Psoas muscle (tissue), 8 donors: Measurements from ENCODE around the gene PIEZO1. TPM values are rescaled to one million over a fixed set of nuclear protein-coding genes. Genes with fewer than 3 reads are reported as not detected.

Source experiments
- ATAC-seq, 4 donors: fragments of 200-7000 bp; cut with Tn5 transposase; one replicate each; pipeline ENCODE4 v1.9.1; 2020; ENCODE audit warnings: moderate library complexity in 3 of 4, mild to moderate bottlenecking in 2 of 4
- DNase-seq, 2 donors: peaks; one replicate each; pipeline ENCODE4 v3.0.0-alpha.2; 2020
- H3K27ac ChIP-seq: fragments of 200-600 bp; one replicate; pipeline ENCODE4 v1.8.0; 2022
- H3K27me3 ChIP-seq, 3 donors: fragments of 200-600 bp in 1 of 3; one replicate each; pipeline versions ENCODE4 v1.6.1 to v1.8.0; 2013 to 2022; ENCODE audit warnings: low read length in 2 of 3, mild to moderate bottlenecking in 2 of 3, moderate library complexity in 1 of 3; ENCODE audit not compliant: insufficient read depth in 3 of 3
- H3K36me3 ChIP-seq, 2 donors: fragments of 200-600 bp in 1 of 2; one replicate each; pipeline versions ENCODE4 v1.6.1 to v1.8.0; 2013 to 2022; ENCODE audit warnings: low read depth in 1 of 2, mild to moderate bottlenecking in 1 of 2, moderate library complexity in 1 of 2; ENCODE audit not compliant: insufficient read depth in 1 of 2
- H3K4me1 ChIP-seq: fragments of 200-600 bp; one replicate; pipeline ENCODE4 v1.8.0; 2022
- H3K4me3 ChIP-seq: fragments of 200-600 bp; one replicate; pipeline ENCODE4 v1.8.0; 2022; ENCODE audit warnings: mild to moderate bottlenecking
- H3K9me3 ChIP-seq: fragments of 200-600 bp; one replicate; pipeline ENCODE4 v1.8.0; 2022
- WGBS, 3 donors: extraction: QIAGEN DNeasy Blood & Tissue Kit; methylation state at CpG; one replicate each; pipeline versions ENCODE4 v1.1.6 to v1.1.7; 2013; 5-methylcytosine and 5-hydroxymethylcytosine counted together
- intact Hi-C, 2 donors: fragments of 100-400 bp; cut with DNase I; formaldehyde crosslinking; loops; one replicate each; pipeline versions ENCODE4 v1.11.0 to v1.14.2; 2022
- polyA plus RNA-seq, 3 donors: library from polyadenylated mRNA; stranded (reverse); fragments of 200-250 nt; gene quantifications; one replicate each; pipeline ENCODE4 v1.2.3, GENCODE V29; 2013
- total RNA-seq, 4 donors: library from RNA; stranded (reverse); fragmentation: NEBNext Ultra II Directional in 2 of 4; extraction: Animal tissue kit (Norgen Biotek cat#: 25700) in 2 of 4; gene quantifications; one replicate each; pipeline versions ENCODE4 v1.2.1 to v1.2.4, GENCODE V29; 2021 to 2023
- TF ChIP-seq, protein P1 (sequence below): fragments of 200-600 bp; IDR thresholded peaks from one replicate; pipeline ENCODE4 v1.8.0; 2022; ENCODE audit warnings: antibody characterized with exemption
- donor health status: healthy with polysubstance abuse.
- donor health status: DM: no; HTN: no; CAD: no; lungs with moderate emphysema.
- donor health status: Bipolar disorder and iron deficiency.
- donor health status: healthy.
- donor health status: DM: yes; HTN: yes; CAD: no.
- donor health status: DM: no; HTN: no; CAD: no.
- donor health status: DM: no; HTN: no; CAD: no.
- donor health status: DM: yes; HTN: yes; CAD: no.

PIEZO1 gene
- total and polyA plus RNA-seq, 7 donors = 7.2 to 26.8 (median 10.2) TPM

DNA sequence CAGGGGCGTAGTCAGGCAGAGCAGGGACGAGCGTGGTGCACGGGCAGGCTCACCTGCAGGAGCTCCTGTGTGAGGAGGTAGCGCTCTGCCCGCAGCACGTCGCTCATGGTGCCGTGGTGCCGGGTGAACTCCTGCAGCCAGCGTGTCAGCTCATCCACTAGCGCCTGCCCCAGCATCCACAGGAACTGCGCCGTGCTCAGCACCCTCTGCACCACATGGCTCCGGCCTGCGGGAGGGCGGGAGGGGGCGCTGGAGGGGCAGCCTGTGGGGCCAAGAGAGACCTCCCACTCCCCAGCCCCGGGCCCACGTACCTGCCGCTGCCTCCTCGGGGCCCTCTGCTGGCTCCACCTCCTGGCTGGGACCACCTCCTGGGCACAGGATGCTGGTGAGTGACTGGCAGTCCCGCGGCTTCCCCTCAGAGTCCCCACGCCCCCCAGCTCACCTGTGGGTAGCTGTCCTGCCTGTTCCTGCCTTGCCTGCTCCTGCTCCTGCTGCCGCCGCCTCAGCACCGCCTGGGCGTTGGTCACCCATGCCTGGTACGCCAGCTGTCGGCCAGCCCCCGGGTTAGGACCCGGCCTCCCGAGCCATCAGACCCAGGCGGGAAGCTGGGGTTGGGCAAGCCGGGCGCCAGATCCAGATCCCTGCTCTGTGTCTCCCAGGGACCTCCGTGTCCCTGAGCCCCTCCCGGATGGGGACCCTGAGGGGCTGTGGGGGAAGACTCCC is 62.1 kb downstream of the PIEZO1 start:
- 91 to 93% (median 92%) methylated on average over 32 to 39 of the region's 39 CpGs for WGBS, 3 donors
- Histone ChIP-seq H3K27me3 (peaks cover 0 to 4% (median 2%) of the 10 kb centered on the region in 3 donors), H3K36me3 (peaks cover 0 to 62% of the 10 kb centered on the region in 2 donors), H3K4me1 (no peaks in the 10 kb centered on the region), H3K4me3 (no peak overlapping the region), H3K27ac (no peak overlapping the region), H3K9me3 (no peaks in the 10 kb centered on the region)
- TF ChIP-seq, protein P1, sequence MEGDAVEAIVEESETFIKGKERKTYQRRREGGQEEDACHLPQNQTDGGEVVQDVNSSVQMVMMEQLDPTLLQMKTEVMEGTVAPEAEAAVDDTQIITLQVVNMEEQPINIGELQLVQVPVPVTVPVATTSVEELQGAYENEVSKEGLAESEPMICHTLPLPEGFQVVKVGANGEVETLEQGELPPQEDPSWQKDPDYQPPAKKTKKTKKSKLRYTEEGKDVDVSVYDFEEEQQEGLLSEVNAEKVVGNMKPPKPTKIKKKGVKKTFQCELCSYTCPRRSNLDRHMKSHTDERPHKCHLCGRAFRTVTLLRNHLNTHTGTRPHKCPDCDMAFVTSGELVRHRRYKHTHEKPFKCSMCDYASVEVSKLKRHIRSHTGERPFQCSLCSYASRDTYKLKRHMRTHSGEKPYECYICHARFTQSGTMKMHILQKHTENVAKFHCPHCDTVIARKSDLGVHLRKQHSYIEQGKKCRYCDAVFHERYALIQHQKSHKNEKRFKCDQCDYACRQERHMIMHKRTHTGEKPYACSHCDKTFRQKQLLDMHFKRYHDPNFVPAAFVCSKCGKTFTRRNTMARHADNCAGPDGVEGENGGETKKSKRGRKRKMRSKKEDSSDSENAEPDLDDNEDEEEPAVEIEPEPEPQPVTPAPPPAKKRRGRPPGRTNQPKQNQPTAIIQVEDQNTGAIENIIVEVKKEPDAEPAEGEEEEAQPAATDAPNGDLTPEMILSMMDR = no peak
- ATAC-seq = no peak
- intact Hi-C loops = no loop called here
- no peak for DNase-seq

DNA sequence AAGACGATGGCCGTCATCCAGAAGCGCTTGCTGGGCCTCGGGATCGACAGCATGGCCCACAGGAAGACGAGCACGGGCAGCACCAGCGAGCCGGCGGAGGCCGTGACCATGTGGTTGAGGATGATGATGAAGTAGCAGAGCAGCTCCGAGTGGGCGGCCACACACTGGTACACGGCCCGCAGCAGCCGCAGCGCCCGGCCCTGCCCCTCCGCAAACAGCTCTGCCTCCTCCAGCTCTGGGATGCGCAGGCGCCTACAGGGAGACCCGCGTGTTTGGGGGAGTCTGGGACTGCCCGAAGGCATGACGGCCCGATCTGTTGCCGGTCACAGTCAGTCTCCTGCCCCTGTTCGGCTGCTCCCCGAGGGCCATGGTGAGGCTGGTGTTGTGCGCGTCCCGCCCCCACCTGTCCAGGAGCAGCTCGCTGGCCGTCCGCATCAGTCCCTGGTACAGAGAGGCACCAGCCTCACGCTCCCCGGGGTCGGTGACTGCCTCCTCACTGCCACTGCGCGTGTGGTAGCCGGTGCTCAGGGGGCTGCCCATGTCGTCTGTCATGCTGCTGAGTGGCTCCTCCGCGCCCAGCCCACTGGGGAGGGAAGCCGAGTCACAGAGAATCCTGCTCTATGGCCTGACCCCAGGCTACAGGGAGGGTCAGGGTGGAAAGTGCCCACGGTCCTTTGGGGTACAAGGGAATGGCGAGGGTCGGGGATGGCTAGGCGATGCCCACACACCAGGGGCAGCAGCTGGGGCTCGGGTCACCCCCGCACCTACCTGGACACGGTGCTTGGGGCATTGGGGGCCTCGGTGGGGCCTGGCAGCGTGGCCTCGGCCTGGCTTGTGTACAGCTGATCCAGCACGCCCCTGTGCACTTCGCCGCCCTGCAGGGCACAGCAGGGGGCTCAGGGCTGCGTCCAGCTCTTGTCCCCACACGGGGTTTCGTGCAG is 62.9 kb downstream of the PIEZO1 start:
- peaks cover 0 to 2% (median 0%) of the 10 kb centered on the region in 3 donors for H3K27me3 ChIP-seq
- ATAC-seq = no peak
- no peaks in the 10 kb centered on the region for H3K4me1 ChIP-seq
- H3K27ac ChIP-seq = no peak overlapping the region
- peaks cover 0 to 69% of the 10 kb centered on the region in 2 donors for H3K36me3 ChIP-seq
- intact Hi-C loops = no loop called here
- H3K9me3 ChIP-seq = no peaks in the 10 kb centered on the region
- WGBS, 3 donors = 93 to 95% (median 94%) methylated on average over 60 to 61 of the region's 61 CpGs
- DNase-seq = no peak
- H3K4me3 ChIP-seq = no peak overlapping the region
- TF ChIP-seq, protein P1 = no peak

DNA sequence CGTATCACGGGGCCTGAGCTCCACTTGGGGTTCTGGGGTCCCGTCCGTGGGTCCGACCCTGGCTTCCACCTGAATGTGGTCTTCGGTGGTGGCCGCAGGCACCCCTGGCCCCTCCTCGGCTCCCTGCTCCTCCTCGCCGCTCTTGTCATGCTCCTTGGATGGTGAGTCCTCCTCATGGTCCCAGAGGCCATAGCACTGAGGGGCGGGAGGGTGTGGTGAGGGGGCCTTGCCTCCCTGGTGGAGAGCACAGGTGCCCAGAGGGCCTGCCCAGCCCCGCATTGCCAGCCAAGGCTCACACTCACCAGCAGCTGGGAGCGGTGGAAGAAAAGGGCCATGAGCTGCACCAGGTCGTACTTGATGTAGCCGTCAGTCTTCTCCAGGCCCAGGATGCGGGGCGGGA is 63.8 kb downstream of the PIEZO1 start:
- intact Hi-C loops = no loop called here
- DNase-seq = no peak
- Histone ChIP-seq H3K27me3 (peaks cover 0 to 2% (median 0%) of the 10 kb centered on the region in 3 donors), H3K36me3 (peaks cover 5 to 77% of the 10 kb centered on the region in 2 donors), H3K4me1 (no peaks in the 10 kb centered on the region), H3K27ac (no peak overlapping the region), H3K4me3 (no peak overlapping the region), H3K9me3 (no peaks in the 10 kb centered on the region)
- 93 to 94% (median 93%) methylated on average over 15 to 17 of the region's 17 CpGs for WGBS, 3 donors
- TF ChIP-seq, protein P1 = no peak
- no peak for ATAC-seq

DNA sequence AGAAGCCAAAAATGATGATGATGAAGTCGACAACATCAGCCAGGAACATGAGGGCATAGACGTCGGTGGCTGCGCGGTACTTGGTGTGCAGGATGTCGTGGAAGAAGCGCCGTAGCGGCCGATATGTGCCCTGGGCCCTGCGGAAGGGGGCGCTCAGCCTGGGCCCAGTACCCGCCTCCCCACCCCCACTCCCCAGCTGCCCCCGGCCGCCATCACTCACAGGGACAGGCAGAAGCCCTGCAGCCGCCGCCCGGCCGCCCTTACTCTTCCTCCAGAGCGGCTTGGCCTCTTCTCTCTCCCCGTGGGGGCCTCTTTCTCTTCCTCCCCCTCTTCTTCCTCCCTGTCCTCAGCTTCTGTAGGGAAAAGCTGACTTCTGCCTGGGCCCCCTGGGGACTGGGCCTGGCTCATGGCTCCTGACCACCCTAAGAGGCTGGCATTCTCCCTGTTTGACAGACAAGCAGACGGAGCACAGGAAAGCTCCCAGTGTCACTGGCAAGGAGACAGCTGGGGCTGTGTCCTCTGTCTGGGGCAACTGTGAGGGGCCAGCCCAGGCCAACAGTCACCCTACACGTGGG is 64.5 kb downstream of the PIEZO1 start:
- Histone ChIP-seq H3K4me1 (no peaks in the 10 kb centered on the region), H3K36me3 (peaks cover 5 to 78% of the 10 kb centered on the region in 2 donors), H3K27ac (no peak overlapping the region), H3K27me3 (peaks cover 0 to 2% (median 0%) of the 10 kb centered on the region in 3 donors), H3K9me3 (no peaks in the 10 kb centered on the region), H3K4me3 (no peak overlapping the region)
- 90 to 95% (median 90%) methylated on average over 16 to 23 of the region's 23 CpGs for WGBS, 3 donors
- TF ChIP-seq, protein P1 = no peak
- no peak for DNase-seq
- intact Hi-C loops = no loop called here
- no peak for ATAC-seq
